Neuronal stem cell (in vitro differentiated cells): ENCODE data around the gene CDS1.

ENCODE experiments used
- DNase-seq: peaks from one replicate; pipeline ENCODE4 v3.0.0-alpha.2; 2013; ENCODE audit warnings: low spot score
- H2AFZ ChIP-seq: one replicate; pipeline ENCODE4 v1.6.1; 2013; ENCODE audit warnings: mild to moderate bottlenecking, low read length, inconsistent platforms
- H2AK5ac ChIP-seq: 2 replicates; pipeline ENCODE4 v1.6.1; 2013; ENCODE audit warnings: low read depth, mild to moderate bottlenecking, inconsistent platforms, low read length, moderate library complexity, mixed read lengths
- H2BK120ac ChIP-seq: 2 replicates; pipeline ENCODE4 v1.6.1; 2013; ENCODE audit warnings: low read depth, mild to moderate bottlenecking, inconsistent platforms, low read length, moderate library complexity, mixed read lengths
- H2BK12ac ChIP-seq: one replicate; pipeline ENCODE4 v1.6.1; 2013; ENCODE audit warnings: low read length, inconsistent platforms
- H2BK15ac ChIP-seq: 2 replicates; pipeline ENCODE4 v1.6.1; 2013; ENCODE audit warnings: mild to moderate bottlenecking, low read length, inconsistent platforms, mixed read lengths
- H2BK5ac ChIP-seq: one replicate; pipeline ENCODE4 v1.6.1; 2013; ENCODE audit warnings: inconsistent platforms, mild to moderate bottlenecking, low read length, moderate library complexity
- H3K14ac ChIP-seq: one replicate; pipeline ENCODE4 v1.6.1; 2013; ENCODE audit warnings: low read length, inconsistent platforms
- H3K18ac ChIP-seq: 2 replicates; pipeline ENCODE4 v1.6.1; 2013; ENCODE audit warnings: low read length, inconsistent platforms
- H3K23ac ChIP-seq: 2 replicates; pipeline ENCODE4 v1.6.1; 2013; ENCODE audit warnings: low read depth, mild to moderate bottlenecking, mixed read lengths, low read length, inconsistent platforms; ENCODE audit not compliant: poor library complexity
- H3K27ac ChIP-seq: replicated peaks from 3 replicates; pipeline ENCODE4 v1.5.1; 2013; ENCODE audit warnings: low read length, inconsistent platforms
- H3K27me3 ChIP-seq, 3 experiments: 2 replicates each; pipeline ENCODE4 v1.6.1; 2013; ENCODE audit warnings: low read length in 3 of 3, mild to moderate bottlenecking in 2 of 3, inconsistent platforms in 1 of 3, low read depth in 1 of 3, mixed read lengths in 1 of 3, moderate library complexity in 1 of 3; ENCODE audit not compliant: control insufficient read depth in 3 of 3, insufficient read depth in 3 of 3
- H3K36me3 ChIP-seq, 2 donors: replicated peaks in 1 of 2; 2 replicates each; pipeline ENCODE4 v1.6.1; 2013; ENCODE audit warnings: low read length in 2 of 2; ENCODE audit not compliant: control insufficient read depth in 2 of 2, insufficient read depth in 2 of 2
- H3K4ac ChIP-seq: 2 replicates; pipeline ENCODE4 v1.6.1; 2013; ENCODE audit warnings: inconsistent platforms, mild to moderate bottlenecking, low read length, moderate library complexity
- H3K4me1 ChIP-seq, 2 donors: 1 replicate in 1 of 2; 2 replicates in 1 of 2; pipeline ENCODE4 v1.6.1; 2013; ENCODE audit warnings: low read length in 2 of 2, low read depth in 1 of 2; ENCODE audit not compliant: control insufficient read depth in 2 of 2, insufficient read depth in 1 of 2
- H3K4me2 ChIP-seq: one replicate; pipeline ENCODE4 v1.6.1; 2013; ENCODE audit warnings: mild to moderate bottlenecking, low read length, inconsistent platforms; ENCODE audit not compliant: insufficient read depth, poor library complexity, severe bottlenecking
- H3K4me3 ChIP-seq, 2 donors: 2 replicates each; pipeline ENCODE4 v1.5.1; 2013; ENCODE audit warnings: low read length in 2 of 2, mild to moderate bottlenecking in 2 of 2, inconsistent platforms in 1 of 2, moderate library complexity in 1 of 2
- H3K79me1 ChIP-seq: one replicate; pipeline ENCODE4 v1.6.1; 2013; ENCODE audit warnings: low read depth, mild to moderate bottlenecking, inconsistent platforms, low read length, moderate library complexity
- H3K9ac ChIP-seq: one replicate; pipeline ENCODE4 v1.6.1; 2013; ENCODE audit warnings: mild to moderate bottlenecking, low read depth, low read length, inconsistent platforms; ENCODE audit not compliant: poor library complexity
- H3K9me3 ChIP-seq, 2 donors: replicated peaks in 1 of 2; 2 replicates each; pipeline versions ENCODE3 to v1.6.1; 2013; ENCODE audit warnings: low read length in 2 of 2, mild to moderate bottlenecking in 2 of 2, inconsistent platforms in 1 of 2, low read depth in 1 of 2, mixed read lengths in 1 of 2, moderate library complexity in 1 of 2; ENCODE audit not compliant: control insufficient read depth in 2 of 2, insufficient read depth in 1 of 2
- H4K8ac ChIP-seq: one replicate; pipeline ENCODE4 v1.6.1; 2013; ENCODE audit warnings: low read depth, mild to moderate bottlenecking, inconsistent platforms, low read length, moderate library complexity
- H4K91ac ChIP-seq: one replicate; pipeline ENCODE4 v1.6.1; 2013; ENCODE audit warnings: low read length, low read depth, mild to moderate bottlenecking, inconsistent platforms; ENCODE audit not compliant: poor library complexity
- WGBS, 2 donors: extraction: QIAGEN DNeasy Blood & Tissue Kit; methylation state at CpG; one replicate each; pipeline ENCODE4 v1.1.7; 2013; ENCODE audit warnings: missing lambda C conversion rate in 2 of 2, mixed read lengths in 1 of 2; ENCODE audit not compliant: insufficient read length in 2 of 2, insufficient replicate concordance in 1 of 2; ENCODE audit errors: extremely low coverage in 2 of 2; 5-methylcytosine and 5-hydroxymethylcytosine counted together

CDS1 gene

DNA sequence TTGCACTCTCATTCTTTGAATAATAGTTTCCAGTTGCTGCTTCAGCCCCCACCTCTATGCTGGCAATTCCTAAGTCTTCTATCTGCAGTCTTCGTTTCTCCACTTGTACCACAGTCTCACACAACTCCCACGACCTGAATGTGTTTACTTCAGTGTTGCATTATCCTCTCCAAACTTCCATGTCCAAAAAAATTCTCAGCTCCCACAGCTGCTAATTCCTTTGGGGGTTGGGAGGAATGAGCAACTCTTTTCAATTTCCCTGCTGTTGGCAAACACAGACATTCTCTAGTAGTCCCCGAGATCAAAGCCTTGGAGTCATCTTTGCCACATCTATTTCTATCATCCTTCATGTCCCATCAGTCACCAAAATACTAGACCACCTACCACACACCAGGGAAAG, 14.4 kb upstream of the CDS1 start:
- H2BK12ac ChIP-seq, result no peak overlapping the region
- no peak overlapping the region for H2BK5ac ChIP-seq
- H2BK15ac ChIP-seq, result no peak overlapping the region
- H2BK120ac ChIP-seq, result no peak overlapping the region
- H4K8ac ChIP-seq, result no peak overlapping the region
- no peak overlapping the region for H3K4me3 ChIP-seq
- peaks cover 0 to 8% (median 0%) of the 10 kb centered on the region in 3 experiments for H3K27me3 ChIP-seq
- no peak overlapping the region for H3K23ac ChIP-seq
- no peak overlapping the region for H4K91ac ChIP-seq
- H3K18ac ChIP-seq, result no peak overlapping the region
- H3K14ac ChIP-seq, result no peak overlapping the region
- H3K9me3 ChIP-seq, result no peaks in the 10 kb centered on the region
- H3K79me1 ChIP-seq, result no peaks in the 10 kb centered on the region
- no peak overlapping the region for H3K27ac ChIP-seq
- H3K36me3 ChIP-seq, result no peaks in the 10 kb centered on the region
- H3K9ac ChIP-seq, result no peak overlapping the region
- H3K4me1 ChIP-seq, result peaks cover 0 to 5% of the 10 kb centered on the region in 2 donors
- H2AFZ ChIP-seq, result no peak overlapping the region
- no peak overlapping the region for H3K4me2 ChIP-seq
- WGBS, 2 donors, result no CpG with 5 or more reads among the region's 3 CpGs
- no peak for DNase-seq
- H2AK5ac ChIP-seq, result no peak overlapping the region
- no peak overlapping the region for H3K4ac ChIP-seq

GRCh38 chr4:84569009-84569408, 13.9 kb upstream of the CDS1 start:
- H2BK12ac ChIP-seq, result no peak overlapping the region
- H3K4me2 ChIP-seq, result no peak overlapping the region
- H2AK5ac ChIP-seq, result no peak overlapping the region
- no peak overlapping the region for H3K9ac ChIP-seq
- no peak overlapping the region for H3K4me3 ChIP-seq
- H3K79me1 ChIP-seq, result no peaks in the 10 kb centered on the region
- H4K91ac ChIP-seq, result no peak overlapping the region
- H3K27me3 ChIP-seq, result peaks cover 0 to 8% (median 0%) of the 10 kb centered on the region in 3 experiments
- H3K14ac ChIP-seq, result no peak overlapping the region
- H2BK15ac ChIP-seq, result no peak overlapping the region
- no peaks in the 10 kb centered on the region for H3K9me3 ChIP-seq
- no peaks in the 10 kb centered on the region for H3K36me3 ChIP-seq
- no peak overlapping the region for H3K18ac ChIP-seq
- no CpG with 5 or more reads among the region's 2 CpGs for WGBS, 2 donors
- H3K4ac ChIP-seq, result no peak overlapping the region
- H3K27ac ChIP-seq, result no peak overlapping the region
- no peak for DNase-seq
- H2AFZ ChIP-seq, result no peak overlapping the region
- peaks cover 0 to 5% of the 10 kb centered on the region in 2 donors for H3K4me1 ChIP-seq
- H3K23ac ChIP-seq, result no peak overlapping the region
- H2BK120ac ChIP-seq, result no peak overlapping the region
- no peak overlapping the region for H2BK5ac ChIP-seq
- H4K8ac ChIP-seq, result no peak overlapping the region

- Histone ChIP-seq H2AK5ac (no peak overlapping the region), H2BK5ac (no peak overlapping the region), H2BK12ac (no peak overlapping the region), H4K91ac (no peak overlapping the region), H3K4ac (no peak overlapping the region), H2AFZ (no peak overlapping the region), H2BK15ac (no peak overlapping the region), H3K27ac (no peak overlapping the region), H3K14ac (no peak overlapping the region), H3K36me3 (no peaks in the 10 kb centered on the region), H3K79me1 (no peaks in the 10 kb centered on the region), H4K8ac (no peak overlapping the region), H3K23ac (no peak overlapping the region), H3K4me2 (no peak overlapping the region), H3K9ac (no peak overlapping the region), H3K9me3 (no peaks in the 10 kb centered on the region), H3K4me1 (peaks cover 0 to 3% of the 10 kb centered on the region in 2 donors), H2BK120ac (no peak overlapping the region), H3K27me3 (peaks cover 0 to 8% (median 0%) of the 10 kb centered on the region in 3 experiments), H3K4me3 (no peak overlapping the region), H3K18ac (no peak overlapping the region)
- DNase-seq, result no peak
- no CpG with 5 or more reads among the region's 4 CpGs for WGBS, 2 donors
These were observed 9.4 kb upstream of the CDS1 start for GRCh38 chr4:84573385-84574068.

DNA sequence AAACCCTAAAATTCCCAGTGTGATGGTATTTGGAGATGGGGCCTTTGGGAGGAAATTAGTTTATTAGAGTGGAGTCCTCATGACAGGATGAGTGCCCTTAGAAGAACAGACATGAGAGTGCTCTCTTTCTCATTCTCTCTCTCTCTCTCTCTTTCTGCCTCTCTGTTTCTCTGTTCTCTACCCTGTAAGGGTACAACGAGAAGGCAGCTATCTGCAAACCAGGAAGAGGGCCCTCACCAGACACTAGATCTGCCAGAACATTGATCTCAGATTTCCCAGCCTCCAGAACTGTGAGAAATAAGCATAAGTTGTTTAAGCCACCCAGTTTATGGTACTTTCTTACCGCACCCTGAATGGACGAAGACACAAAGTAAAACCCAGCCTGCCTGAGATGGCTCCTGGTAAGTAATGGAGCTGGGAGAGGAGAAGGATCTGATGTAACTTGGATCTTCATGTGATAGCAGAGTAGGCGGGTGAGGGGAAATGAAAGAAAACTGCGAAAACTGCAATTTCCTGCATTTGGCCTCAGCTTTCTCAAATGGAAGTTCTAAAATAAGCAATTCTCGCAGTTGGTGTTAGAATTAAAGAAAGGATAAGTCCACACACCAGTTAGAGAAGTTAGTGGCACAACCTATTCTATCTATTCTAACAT, 8.7 kb upstream of the CDS1 start:
- Histone ChIP-seq H2AK5ac (no peak overlapping the region), H3K18ac (no peak overlapping the region), H3K36me3 (no peaks in the 10 kb centered on the region), H3K23ac (no peak overlapping the region), H2BK120ac (no peak overlapping the region), H3K27me3 (peaks cover 0 to 8% (median 0%) of the 10 kb centered on the region in 3 experiments), H2AFZ (no peak overlapping the region), H4K91ac (no peak overlapping the region), H3K4me3 (no peak overlapping the region), H3K9me3 (no peaks in the 10 kb centered on the region), H3K4ac (no peak overlapping the region), H3K4me1 (peaks cover 0 to 4% of the 10 kb centered on the region in 2 donors), H2BK15ac (no peak overlapping the region), H3K9ac (no peak overlapping the region), H2BK5ac (no peak overlapping the region), H3K4me2 (no peak overlapping the region), H3K14ac (no peak overlapping the region), H4K8ac (no peak overlapping the region), H2BK12ac (no peak overlapping the region), H3K79me1 (no peaks in the 10 kb centered on the region), H3K27ac (no peak overlapping the region)
- WGBS, 2 donors, result no CpG with 5 or more reads among the region's 6 CpGs
- DNase-seq, result no peak
